Hematopoietic multipotent progenitor cell treated with erythropoietin and hydrocortisone succinate and interleukin-3 and kit ligand, for 15 days (in vitro differentiated cells): ENCODE results near the gene PIK3R1.

Experiments used
- DNase-seq: peaks from one replicate; pipeline ENCODE4 v3.0.0-alpha.2; 2015; ENCODE audit warnings: low spot score

Gene PIK3R1

DNA sequence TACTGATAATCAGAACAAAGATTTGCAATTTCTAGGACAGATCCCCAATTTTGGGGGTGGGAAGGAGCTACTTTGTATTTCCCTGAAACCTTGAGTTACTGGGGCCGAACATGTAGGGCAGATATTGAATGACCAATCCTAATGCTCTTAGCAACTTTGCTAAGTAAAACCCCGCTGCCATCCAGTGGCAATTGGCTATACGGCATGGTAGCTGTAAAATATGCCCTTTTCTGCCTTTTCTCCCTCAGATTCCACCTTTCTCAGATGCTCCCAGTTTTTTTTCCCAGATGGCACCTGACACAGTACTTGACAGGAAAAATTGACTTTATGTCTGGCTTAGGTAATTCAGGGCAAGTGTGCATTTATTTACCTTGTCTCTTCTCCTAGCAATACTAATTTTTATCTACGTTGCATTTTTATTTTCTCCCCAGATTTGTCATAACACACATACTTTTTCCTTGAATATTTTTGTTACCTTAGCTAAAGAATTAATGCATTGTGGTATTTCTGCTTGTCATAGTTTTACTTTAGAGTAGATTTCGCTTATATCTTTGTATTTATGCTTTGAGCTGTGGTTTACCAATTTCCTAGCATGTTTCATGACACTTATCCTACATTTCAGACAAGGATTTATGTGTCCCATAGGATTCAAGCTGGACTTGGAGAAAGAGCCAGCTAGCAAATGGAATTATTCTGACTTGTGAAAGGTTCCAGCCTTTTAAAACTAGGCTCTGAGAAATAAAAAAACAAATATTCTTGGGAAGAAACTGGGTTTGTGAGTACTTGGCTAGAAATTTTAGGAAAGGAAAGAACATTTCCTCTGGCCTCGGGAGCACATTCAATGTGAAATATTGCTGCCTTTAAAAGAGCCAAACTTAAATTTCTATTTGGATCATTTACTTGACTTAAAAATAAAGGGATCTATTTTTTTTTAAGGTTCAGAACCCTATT is 37.4 kb downstream of the PIK3R1 start:
- peak; percentile 55 for DNase-seq

DNA sequence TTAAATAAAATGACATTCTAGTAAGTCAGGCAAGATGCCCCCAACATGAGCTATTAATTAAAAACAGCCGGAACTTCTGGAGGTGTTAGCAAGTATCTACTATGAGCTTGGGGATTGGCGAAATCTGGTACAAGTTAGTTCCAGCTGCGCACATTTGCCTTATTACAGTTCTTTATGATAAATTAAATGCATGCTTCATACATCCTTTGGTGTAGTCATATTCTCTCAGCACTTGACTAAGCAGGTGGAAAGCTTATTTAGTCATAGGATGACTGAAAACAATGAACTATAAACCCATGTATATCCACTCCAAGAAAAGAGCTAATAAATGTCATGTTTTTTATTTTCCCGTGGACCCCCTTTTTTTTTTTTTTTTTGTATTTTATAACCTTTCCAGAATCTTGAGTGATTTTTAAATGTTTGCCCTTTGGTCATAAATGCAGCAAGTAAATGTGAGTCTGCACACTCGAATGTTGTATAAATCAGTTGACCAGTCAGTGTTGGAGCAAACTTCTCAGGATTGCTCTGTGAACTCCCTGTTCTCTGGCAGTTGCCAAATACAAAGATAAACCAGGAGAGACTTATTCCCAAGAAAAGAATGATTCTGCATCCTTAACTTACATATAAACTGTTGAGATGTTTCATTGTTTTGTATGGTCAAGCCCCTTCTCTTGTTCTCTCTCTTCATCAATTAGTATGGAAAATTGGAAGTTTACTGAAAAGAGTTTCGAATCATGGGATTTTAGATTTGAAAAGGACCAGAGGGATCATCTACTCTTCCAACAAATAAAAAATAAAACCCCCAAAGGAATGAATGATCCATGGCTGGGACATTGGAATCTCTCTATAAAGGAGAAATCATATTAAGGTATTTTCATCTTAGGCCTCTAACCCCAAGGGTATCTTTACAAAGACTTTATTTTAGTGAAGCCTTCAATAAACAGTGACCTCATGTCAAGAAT is 38.3 kb downstream of the PIK3R1 start:
- DNase-seq, result no peak

DNA sequence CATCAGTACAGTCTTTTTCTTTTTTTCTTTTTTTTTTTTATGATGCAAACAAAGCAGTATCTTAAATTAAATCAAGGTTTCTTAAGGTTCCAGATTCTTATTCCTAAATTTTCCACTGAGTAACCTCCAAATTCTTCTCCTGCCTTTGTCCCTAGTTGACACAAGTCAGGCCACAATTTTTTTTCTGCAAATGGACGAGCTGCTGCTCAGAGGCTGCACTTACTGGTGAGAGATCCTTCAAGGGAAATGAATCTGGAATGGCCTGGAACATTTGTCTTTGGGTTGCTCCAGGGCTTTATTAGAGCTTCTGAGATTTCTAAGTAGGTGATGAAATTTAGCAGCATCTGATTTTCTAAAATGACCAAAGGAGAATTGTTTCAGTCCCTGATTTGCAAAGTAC is 39.3 kb downstream of the PIK3R1 start:
- DNase-seq, result no peak

GRCh38 chr5:68255305-68256120 is 40.0 kb downstream of the PIK3R1 start:
- no peak for DNase-seq

- DNase-seq, result no peak
Observed at GRCh38 chr5:68257210-68257609, 41.7 kb downstream of the PIK3R1 start.

DNA sequence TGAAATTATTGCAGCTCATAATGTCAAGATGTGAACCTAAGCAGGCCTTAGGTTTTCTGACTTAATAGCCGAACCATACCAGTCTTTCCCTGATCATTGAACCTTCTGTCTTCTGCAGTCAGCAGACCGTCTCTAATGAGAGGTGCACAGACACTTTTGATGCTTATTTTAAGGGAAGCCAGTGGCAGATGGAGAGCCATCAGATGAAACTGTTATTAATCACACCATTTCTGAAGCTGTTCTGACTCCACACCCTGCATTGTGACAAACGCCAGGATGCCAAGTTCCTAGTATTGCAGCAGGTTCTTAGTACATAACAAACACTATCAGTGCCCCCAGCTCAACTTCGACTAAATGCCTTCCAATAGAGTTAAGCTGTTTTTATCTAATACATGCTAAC is 43.0 kb downstream of the PIK3R1 start:
- no peak for DNase-seq

GRCh38 chr5:68259700-68260099 is 44.1 kb downstream of the PIK3R1 start:
- no peak for DNase-seq

DNA sequence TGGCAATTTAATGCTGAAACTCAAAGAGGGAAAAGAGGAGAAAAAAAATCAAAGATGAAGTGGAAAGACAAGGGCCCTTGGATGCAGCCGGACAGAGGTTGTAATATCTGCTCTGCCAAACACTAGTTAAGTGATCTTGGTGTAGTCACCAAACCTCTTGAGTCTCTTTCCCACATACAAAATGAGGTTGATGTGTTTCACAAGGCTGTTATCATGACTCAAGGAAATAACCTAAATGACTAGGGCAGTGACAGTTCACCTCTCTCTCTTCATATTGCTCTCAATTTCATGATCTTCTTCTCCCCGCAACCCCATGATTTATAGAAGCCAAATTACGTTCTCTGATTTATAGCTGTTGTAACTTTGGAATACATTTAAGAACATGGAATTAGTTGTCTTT is 44.9 kb downstream of the PIK3R1 start:
- no peak for DNase-seq

DNA sequence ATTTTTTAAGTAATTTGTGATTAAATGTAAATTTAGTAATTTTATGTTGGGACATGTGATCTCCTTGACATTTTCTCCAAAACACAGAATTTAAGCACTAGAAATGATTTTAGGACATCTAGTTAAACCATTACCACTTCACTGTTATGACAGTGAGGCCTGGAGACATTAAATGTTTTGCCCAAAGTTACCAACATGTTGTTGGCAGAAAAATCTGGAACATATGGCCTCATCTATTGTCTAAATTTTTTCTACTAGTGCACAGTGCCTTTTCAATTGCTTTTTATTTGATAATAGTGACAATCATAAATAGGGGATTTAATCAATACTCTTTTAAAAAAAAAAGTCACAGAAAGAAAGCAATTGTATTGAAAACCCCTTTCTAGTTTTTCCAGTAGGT is 45.6 kb downstream of the PIK3R1 start:
- DNase-seq, result no peak

DNA sequence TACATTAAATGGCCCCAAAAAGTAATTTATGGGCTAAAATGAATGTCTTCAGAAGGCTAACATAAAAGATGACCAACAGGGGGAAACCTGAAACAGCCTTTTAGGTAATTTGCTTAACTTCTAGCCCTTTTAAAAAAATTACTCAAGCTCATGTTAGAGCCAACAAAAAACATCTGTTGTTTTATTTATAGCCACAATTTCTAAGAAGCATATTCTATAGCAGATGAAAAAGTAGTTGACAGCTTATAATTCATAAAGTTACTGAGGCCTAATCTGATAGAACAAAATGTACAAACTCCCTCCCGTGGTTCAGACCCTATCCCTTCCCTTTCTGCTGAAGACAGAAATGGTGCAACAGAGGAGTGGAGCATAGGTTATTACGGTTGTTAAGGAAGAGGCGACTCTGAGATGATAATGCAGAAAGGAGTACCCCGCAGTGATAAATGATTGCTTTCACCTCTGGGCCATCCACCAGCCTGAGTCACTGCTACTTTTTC is 46.1 kb downstream of the PIK3R1 start:
- DNase-seq, result peak; percentile 18

DNA sequence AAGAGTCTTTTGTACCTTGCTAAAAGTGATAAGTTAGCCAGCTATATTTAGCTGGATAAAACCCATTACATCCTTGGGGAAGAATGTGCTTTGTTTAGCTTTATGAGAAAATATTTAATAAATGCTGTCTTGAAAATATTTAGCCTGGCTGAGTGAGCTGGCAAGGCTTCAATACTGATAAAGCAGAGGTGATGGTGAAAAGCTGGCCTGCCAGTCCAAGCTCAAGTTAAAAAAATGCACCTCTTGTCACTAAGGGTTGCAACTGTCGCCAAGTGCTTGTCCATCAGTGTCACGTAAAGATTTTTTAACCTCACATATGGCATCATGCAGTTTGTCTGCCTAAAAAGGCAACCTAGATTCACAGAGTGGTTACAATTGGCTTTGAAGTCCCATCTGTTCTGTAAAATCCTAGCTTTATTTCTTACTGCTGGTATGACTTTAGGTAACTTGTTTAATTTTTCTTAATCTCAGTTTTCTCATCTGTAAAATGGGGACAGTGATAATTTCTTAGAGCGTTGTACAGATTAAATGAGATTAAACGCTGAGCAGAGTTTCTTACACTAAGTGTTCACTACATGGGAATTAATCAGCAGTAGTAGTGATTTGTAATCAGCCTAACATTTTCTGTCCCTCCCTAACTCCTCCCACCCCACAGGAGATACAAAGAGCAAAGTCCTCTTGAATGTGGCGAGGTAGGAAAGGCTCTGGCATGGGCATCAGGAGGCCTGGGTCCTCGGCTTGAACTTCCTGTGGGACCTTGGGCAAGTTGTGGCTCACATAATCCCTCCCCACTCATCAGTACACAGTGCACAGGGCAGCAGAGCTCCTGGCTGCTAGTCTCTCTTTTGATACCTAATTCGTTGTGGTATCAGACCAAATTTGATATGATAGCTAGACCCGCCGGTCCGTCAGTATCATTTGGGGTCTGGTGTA is 48.7 kb downstream of the PIK3R1 start:
- no peak for DNase-seq

- no peak for DNase-seq
Observed at GRCh38 chr5:68265347-68265746, 49.8 kb downstream of the PIK3R1 start.

DNA sequence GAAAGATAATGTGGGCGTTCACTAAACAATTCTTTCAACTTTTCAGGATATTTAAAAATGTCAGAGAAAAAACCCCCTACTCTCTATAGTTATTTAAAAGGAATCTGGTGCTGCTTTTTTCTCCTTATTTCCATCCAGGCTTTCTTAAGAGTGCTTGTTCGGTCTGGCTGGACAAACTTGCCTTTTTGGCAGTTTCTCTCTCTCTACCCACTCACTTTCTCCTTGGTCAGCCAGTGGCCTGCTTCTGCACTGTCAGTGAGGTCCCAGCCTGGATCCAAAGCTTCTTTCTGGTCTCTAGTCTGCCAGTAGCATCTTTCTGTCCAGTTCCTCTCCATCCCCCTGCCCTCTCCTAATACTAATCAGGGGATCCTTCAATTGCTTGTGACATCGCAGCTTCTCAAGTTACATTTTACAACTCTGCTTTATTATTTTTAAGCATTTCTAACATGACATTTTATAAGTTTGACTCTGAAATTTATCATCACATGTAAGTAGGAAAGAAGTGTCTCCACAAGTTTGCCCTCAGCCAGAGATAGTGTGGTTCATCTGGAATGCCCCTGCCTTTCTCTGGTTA is 50.4 kb downstream of the PIK3R1 start:
- no peak for DNase-seq

GRCh38 chr5:68266457-68266856 is 50.9 kb downstream of the PIK3R1 start:
- DNase-seq, result no peak

DNA sequence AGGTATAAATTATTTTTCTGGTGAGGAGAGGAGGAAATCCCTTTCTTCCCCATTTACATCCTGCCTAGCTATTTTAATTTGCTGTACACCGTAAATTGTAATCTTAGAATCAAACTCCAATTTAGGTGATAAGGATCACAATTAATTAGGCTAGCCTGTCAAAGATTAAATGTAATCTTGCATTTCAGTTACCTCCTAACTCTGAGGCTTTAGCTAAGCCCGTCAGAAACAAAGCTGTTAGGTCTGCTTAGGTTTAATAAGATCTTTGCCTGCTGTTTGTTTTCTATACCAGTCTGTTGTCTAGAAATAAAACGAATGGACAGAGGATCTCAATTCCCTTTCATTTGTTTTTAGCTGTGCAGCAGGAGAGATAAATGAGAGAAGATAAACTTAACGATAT is 51.5 kb downstream of the PIK3R1 start:
- no peak for DNase-seq

DNA sequence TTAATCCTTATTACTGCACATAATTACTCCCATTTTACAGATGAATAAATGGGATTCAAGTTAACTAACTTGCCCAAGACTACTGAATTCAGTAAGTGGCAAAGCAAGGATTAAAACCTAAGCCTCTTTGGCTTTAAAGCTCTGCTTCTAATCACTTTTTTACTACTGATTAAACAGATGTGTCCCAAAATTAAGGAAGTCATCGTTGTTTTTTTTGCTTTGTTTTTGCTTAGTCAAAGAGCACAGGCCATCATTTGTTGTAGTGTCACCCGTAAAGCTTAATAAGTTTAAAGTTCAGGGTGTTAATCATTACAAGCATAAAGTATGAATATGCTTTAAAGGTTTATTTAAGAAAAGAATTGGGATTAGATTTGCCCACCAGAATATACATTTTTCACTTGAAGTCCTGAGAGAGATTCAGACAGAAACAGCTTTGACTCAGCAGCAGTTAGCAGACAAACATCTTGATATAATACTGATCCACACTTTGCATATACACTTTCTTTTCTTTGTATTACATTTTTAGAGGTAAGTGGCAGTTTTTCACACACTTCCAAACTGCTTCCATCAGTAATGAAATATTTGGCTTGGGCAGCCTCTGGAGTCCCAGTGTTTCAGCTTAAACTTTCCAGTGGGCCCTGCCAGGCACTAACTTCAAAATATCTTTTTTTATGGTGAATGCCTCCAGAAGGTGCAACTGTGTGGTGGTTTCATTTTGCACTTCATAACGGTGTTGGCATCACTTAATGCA is 52.7 kb downstream of the PIK3R1 start:
- no peak for DNase-seq

DNA sequence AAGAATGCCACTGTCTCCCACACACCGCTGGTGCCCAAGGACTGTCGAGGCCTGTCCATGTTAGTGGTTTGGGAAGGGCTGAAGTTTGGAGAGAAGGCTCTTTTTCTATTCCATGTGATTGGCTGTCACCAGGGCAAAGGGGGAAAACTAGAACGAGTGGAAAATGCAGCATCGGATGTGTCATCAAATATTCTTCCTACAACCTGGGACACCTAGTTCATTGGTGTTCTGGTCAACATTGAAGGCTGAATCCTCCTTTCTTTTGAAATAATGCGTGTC is 53.2 kb downstream of the PIK3R1 start:
- DNase-seq, result no peak

DNA sequence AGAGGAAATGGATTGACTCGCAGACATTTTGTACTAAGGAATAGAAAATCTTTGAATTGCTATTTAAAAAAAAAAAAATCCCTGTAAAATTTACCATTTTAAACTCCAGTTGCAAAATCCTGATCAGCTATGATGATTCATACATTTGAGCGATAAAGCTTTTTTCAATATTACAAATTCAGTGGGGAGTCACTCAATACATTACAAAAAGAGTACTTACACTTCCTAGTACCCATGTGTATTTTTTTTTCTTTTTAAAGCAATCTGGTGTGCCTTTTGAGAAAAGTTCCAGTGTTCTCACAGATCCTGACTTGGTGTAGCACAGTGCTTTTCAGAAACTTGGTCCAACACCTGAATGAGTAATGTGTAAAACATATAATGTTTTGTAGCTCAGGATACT is 54.3 kb downstream of the PIK3R1 start:
- no peak for DNase-seq

GRCh38 chr5:68270399-68270975 is 54.9 kb downstream of the PIK3R1 start:
- DNase-seq, result no peak
